ENCODE measurements around the gene POU2F3.

Gene POU2F3

DNA sequence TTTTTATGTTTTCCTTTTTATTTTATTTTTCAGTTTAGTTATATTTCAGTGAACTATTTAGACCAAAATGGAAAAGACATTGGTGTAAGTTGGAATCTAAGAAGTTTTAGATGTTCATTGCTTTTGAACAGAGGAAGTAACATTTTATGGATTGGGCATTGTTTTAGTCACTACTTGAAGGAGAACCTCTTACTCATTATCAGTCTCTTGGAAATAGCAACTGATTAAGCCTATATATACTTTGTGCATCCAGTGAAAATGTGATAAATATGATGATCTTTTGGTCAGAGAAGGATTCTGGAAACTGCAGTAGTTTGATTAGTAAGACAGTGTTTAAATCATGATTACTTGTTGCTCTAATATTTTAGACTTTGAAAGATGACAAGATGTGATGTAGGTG lies 110.7 kb downstream of the POU2F3 start:
- DNase-seq = no peak

- no peak for DNase-seq
Observed at GRCh38 chr11:120352405-120352804, 112.5 kb downstream of the POU2F3 start.

DNA sequence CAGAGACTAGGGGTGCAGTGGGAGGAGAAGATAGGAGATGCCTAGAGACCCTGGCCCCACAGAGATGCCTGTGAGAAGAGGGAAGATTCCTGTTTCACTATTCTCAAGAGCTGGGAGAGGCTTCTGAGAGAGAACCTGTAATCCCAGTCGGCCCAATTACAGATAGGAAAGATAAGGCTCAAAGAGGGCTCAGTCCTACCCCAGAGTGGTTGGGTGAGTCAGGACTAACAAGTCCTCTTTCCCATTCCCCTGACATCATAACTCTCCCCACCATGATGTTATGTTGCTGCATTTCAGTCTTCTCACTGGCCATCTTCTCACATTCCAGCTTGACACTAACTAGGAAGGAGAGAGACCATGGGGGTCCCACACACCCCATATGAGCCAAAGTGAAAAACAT lies 114.1 kb downstream of the POU2F3 start:
- no peak for DNase-seq

DNA sequence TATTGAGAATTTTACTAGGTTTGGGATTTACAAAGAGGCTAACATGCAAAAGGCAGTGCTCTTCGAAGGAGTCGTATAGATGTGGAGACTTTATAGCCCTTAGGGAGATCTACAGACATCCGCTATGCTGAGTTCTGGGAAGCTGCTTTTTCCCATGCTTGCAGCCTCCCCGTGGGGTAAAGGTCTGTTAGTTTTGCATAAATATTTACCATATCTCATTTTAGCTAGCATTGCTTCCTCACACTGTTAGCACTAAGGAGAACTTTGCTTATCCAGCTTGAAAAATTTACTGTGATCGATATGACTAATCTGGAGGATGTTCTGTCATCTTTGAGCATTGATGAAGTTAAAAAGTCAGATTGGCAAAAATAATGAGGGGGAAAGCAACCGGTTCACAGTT lies 114.8 kb downstream of the POU2F3 start:
- no peak for DNase-seq

- no peak for DNase-seq
Observed at GRCh38 chr11:120357620-120358019, 117.7 kb downstream of the POU2F3 start.

GRCh38 chr11:120358729-120359128 lies 118.8 kb downstream of the POU2F3 start:
- DNase-seq = no peak

DNA sequence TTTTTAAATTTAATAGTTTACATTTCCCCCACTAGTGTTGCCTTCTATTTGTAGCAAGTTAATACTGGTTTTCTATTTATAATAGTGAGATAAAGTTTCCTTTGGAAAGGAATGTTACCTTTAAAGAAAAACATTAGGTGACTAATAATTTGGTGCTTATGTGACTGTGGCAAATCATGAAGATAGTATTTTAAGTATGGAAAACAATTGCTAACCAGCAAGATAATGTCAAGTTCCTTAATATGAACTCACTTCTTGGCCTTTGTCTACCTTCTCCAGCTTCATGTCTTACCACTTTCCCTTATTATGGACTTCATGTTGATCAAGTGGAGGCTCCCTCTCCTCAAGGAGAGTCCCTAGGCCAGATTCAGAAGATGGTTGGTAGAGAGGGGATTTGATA lies 123.5 kb downstream of the POU2F3 start:
- DNase-seq = no peak

DNA sequence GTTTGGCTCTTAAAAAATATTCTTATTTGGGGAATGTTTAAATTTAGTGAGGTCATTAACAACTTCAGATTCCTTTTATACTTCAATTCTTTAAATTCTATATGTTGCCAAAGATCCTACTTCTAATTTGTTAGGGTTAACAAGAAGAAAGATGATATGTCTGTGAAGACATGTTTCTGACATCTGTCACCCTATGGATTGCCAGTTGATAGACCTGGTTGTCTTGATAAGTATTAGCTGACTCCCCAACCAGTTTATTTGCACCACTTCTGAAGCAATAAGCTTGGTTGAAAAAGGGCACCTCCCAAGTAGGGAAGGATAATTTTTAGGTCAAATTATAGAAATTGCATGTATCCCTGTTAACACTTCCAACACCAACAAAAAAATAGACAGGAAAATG lies 125.6 kb downstream of the POU2F3 start:
- no peak for DNase-seq

Measured in DMS53 (cell line).